Calu3 (cell line): ENCODE results near the gene ZFYVE19. TPM values are rescaled to one million over a fixed set of nuclear protein-coding genes. Genes with fewer than 3 reads are reported as not detected.

Experiments
- BruUV-seq: library from RNA; stranded (reverse); fragments of 400-500 nt; replicated peaks from 2 replicates; lab custom pipeline; 2021; lab: Mats Ljungman, UMichigan
- CTCF ChIA-PET: fragments of 300-600 bp; sonication (Branson Sonifier 250); formaldehyde crosslinking; loops from one replicate; lab custom pipeline; 2022; ENCODE audit warnings: antibody characterized with exemption; lab: Charles Lee
- DNase-seq: peaks from one replicate; pipeline ENCODE4 v3.0.0; 2022
- H3K27ac Mint-ChIP-seq: one replicate; pipeline ENCODE4 v1.8.0; 2022; ENCODE audit warnings: mixed read lengths; ENCODE audit not compliant: unreplicated experiment
- H3K27me3 Mint-ChIP-seq: one replicate; pipeline ENCODE4 v1.8.0; 2022; ENCODE audit warnings: mixed read lengths; ENCODE audit not compliant: unreplicated experiment
- H3K36me3 Mint-ChIP-seq: one replicate; pipeline ENCODE4 v1.8.0; 2022; ENCODE audit warnings: mild to moderate bottlenecking, moderate library complexity, mixed read lengths; ENCODE audit not compliant: insufficient read depth, unreplicated experiment
- H3K4me1 Mint-ChIP-seq: one replicate; pipeline ENCODE4 v1.8.0; 2022; ENCODE audit warnings: mild to moderate bottlenecking, low read depth, mixed read lengths; ENCODE audit not compliant: unreplicated experiment
- H3K4me3 Mint-ChIP-seq: one replicate; pipeline ENCODE4 v1.8.0; 2022; ENCODE audit warnings: mild to moderate bottlenecking, low read depth, moderate library complexity, mixed read lengths; ENCODE audit not compliant: unreplicated experiment
- H3K9me3 Mint-ChIP-seq: one replicate; pipeline ENCODE4 v1.8.0; 2022; ENCODE audit warnings: low read depth, mixed read lengths; ENCODE audit not compliant: unreplicated experiment
- CTCF ChIP-seq: fragments of 200-600 bp; IDR thresholded peaks from one replicate; pipeline ENCODE4 v1.8.0; 2022; ENCODE audit warnings: antibody characterized with exemption; ENCODE audit not compliant: unreplicated experiment
- intact Hi-C: fragments of 100-400 bp; cut with micrococcal nuclease; formaldehyde crosslinking; loops from one replicate; pipeline ENCODE4 v1.10.0; 2022; ENCODE audit not compliant: unreplicated experiment
- total RNA-seq: library from RNA; stranded (reverse); gene quantifications from 2 replicates; pipeline ENCODE4 v1.2.3, GENCODE V29; 2022

Gene ZFYVE19
- total RNA-seq, 1 experiment from 2014 or later = 13.9 TPM

- Mint-ChIP-seq H3K9me3 (no peaks in the 10 kb centered on the region), H3K36me3 (peaks cover 7% of the 10 kb centered on the region), H3K27ac (no peak overlapping the region), H3K27me3 (no peaks in the 10 kb centered on the region), H3K4me3 (no peak overlapping the region), H3K4me1 (peaks cover 33% of the 10 kb centered on the region)
- no peak for TF ChIP-seq CTCF
- BruUV-seq = no TSS peak
- CTCF ChIA-PET = interaction anchor here (1.0 kb wide), 1 partner anchor 51 kb away, joined by 6 read pairs; the partner anchor contains the start of gene SPINT1
- DNase-seq = no peak
- intact Hi-C loops = no loop called here
Measured at GRCh38 chr15:40792394-40792793, 14.5 kb upstream of the ZFYVE19 start.

GRCh38 chr15:40793216-40793989 lies 13.5 kb upstream of the ZFYVE19 start:
- CTCF ChIA-PET = interaction anchor here (1.0 kb wide), 1 partner anchor 50 kb away, joined by 6 read pairs; the partner anchor contains the start of gene SPINT1
- intact Hi-C loops = no loop called here
- Mint-ChIP-seq H3K4me3 (no peak overlapping the region), H3K27me3 (no peaks in the 10 kb centered on the region), H3K4me1 (peaks cover 33% of the 10 kb centered on the region), H3K27ac (peak overlapping the region; percentile 80), H3K9me3 (no peaks in the 10 kb centered on the region), H3K36me3 (no peaks in the 10 kb centered on the region)
- no TSS peak for BruUV-seq
- DNase-seq = peak; percentile 66
- no peak for TF ChIP-seq CTCF

- H3K4me1 Mint-ChIP-seq = peaks cover 23% of the 10 kb centered on the region
- H3K36me3 Mint-ChIP-seq = no peaks in the 10 kb centered on the region
- CTCF ChIA-PET = no interaction called here
Measured at GRCh38 chr15:40796041-40796440, 10.8 kb upstream of the ZFYVE19 start.

GRCh38 chr15:40796512-40796911 lies 10.4 kb upstream of the ZFYVE19 start:
- Mint-ChIP-seq H3K27ac (no peak overlapping the region), H3K36me3 (no peaks in the 10 kb centered on the region), H3K4me1 (peaks cover 23% of the 10 kb centered on the region), H3K4me3 (no peak overlapping the region), H3K9me3 (no peaks in the 10 kb centered on the region), H3K27me3 (no peaks in the 10 kb centered on the region)
- no peak for TF ChIP-seq CTCF
- no TSS peak for BruUV-seq
- no peak for DNase-seq
- CTCF ChIA-PET = interaction anchor here (0.9 kb wide), 1 partner anchor 12 kb away, joined by 5 read pairs; no protein-coding TSS in a partner anchor
- intact Hi-C loops = no loop called here

More at GRCh38 chr15:40796041-40796440, 10.8 kb upstream of the ZFYVE19 start:
- no peak for TF ChIP-seq CTCF
- no peak for DNase-seq
- Mint-ChIP-seq H3K9me3 (no peaks in the 10 kb centered on the region), H3K27me3 (no peaks in the 10 kb centered on the region), H3K27ac (no peak overlapping the region), H3K4me3 (no peak overlapping the region)
- intact Hi-C loops = no loop called here
- no TSS peak for BruUV-seq
